Measurements from ENCODE around the gene PCDHAC1. TPM values are rescaled to one million over a fixed set of nuclear protein-coding genes. Genes with fewer than 3 reads are reported as not detected.

PCDHAC1 gene
- total RNA-seq, 1 donor from 2014 or later: 5.9 TPM

- H3K9me3 Mint-ChIP-seq (ENCODE audit: unreplicated experiment): no peaks in the 10 kb centered on the region
- TF ChIP-seq CTCF (IDR thresholded peaks at IDR 0.05; ENCODE audit: insufficient read depth, low read depth, low read length) (no peak), EZH2 (IDR thresholded peaks at IDR 0.05; ENCODE audit: insufficient read depth, low read length) (no peak)
- Histone ChIP-seq H3K79me2 (ENCODE audit: insufficient read depth, low read length) (no peaks in the 10 kb centered on the region), H4K20me1 (ENCODE audit: insufficient read depth, low read length) (no peaks in the 10 kb centered on the region), H3K9me3 (ENCODE audit: insufficient read depth, low read depth, low read length) (no peaks in the 10 kb centered on the region), H3K4me1 (ENCODE audit: insufficient read depth, low read length) (no peaks in the 10 kb centered on the region), H3K9ac (ENCODE audit: low read length) (no peak overlapping the region), H2AFZ (ENCODE audit: low read depth, low read length) (no peak overlapping the region), H3K27me3 (ENCODE audit: insufficient read depth, low read length) (no peaks in the 10 kb centered on the region), H3K4me2 (ENCODE audit: low read length) (no peak overlapping the region), H3K36me3 (ENCODE audit: insufficient read depth, low read length) (no peaks in the 10 kb centered on the region), H3K4me3 (ENCODE audit: insufficient read depth, low read depth, low read length) (no peak overlapping the region), H3K27ac (ENCODE audit: low read depth, low read length) (no peak overlapping the region)
- H3K4me3 Mint-ChIP-seq (ENCODE audit: unreplicated experiment): no peak overlapping the region
- H3K4me1 Mint-ChIP-seq (ENCODE audit: low read depth, unreplicated experiment): no peaks in the 10 kb centered on the region
- no peak overlapping the region for H3K27ac Mint-ChIP-seq (ENCODE audit: unreplicated experiment)
- no peaks in the 10 kb centered on the region for H3K27me3 Mint-ChIP-seq (ENCODE audit: low read depth, unreplicated experiment)
- DNase-seq (ENCODE audit: low read depth) (no peak), FAIRE-seq (no peak)
- H3K36me3 Mint-ChIP-seq (ENCODE audit: low read depth, unreplicated experiment): no peaks in the 10 kb centered on the region
These were observed 9.0 kb downstream of the PCDHAC1 start for GRCh38 chr5:140934964-140935606.

- no peaks in the 10 kb centered on the region for H3K4me1 ChIP-seq (ENCODE audit: insufficient read depth, low read length)
- H3K27me3 Mint-ChIP-seq (ENCODE audit: low read depth, unreplicated experiment): no peaks in the 10 kb centered on the region
- TF ChIP-seq CTCF (IDR thresholded peaks at IDR 0.05; ENCODE audit: insufficient read depth, low read depth, low read length): no peak
- no peak for TF ChIP-seq EZH2 (IDR thresholded peaks at IDR 0.05; ENCODE audit: insufficient read depth, low read length)
- no peak overlapping the region for H3K4me2 ChIP-seq (ENCODE audit: low read length)
- no peaks in the 10 kb centered on the region for H3K36me3 ChIP-seq (ENCODE audit: insufficient read depth, low read length)
- no peaks in the 10 kb centered on the region for H3K9me3 ChIP-seq (ENCODE audit: insufficient read depth, low read depth, low read length)
- H4K20me1 ChIP-seq (ENCODE audit: insufficient read depth, low read length): no peaks in the 10 kb centered on the region
- no peak overlapping the region for H3K27ac ChIP-seq (ENCODE audit: low read depth, low read length)
- peaks cover 4% of the 10 kb centered on the region for H3K36me3 Mint-ChIP-seq (ENCODE audit: low read depth, unreplicated experiment)
- no peak overlapping the region for H3K9ac ChIP-seq (ENCODE audit: low read length)
- H3K9me3 Mint-ChIP-seq (ENCODE audit: unreplicated experiment): peaks cover 10% of the 10 kb centered on the region
- FAIRE-seq (no peak), DNase-seq (ENCODE audit: low read depth) (no peak)
- H3K27ac Mint-ChIP-seq (ENCODE audit: unreplicated experiment): no peak overlapping the region
- H2AFZ ChIP-seq (ENCODE audit: low read depth, low read length): no peak overlapping the region
- H3K4me1 Mint-ChIP-seq (ENCODE audit: low read depth, unreplicated experiment): peaks cover 2% of the 10 kb centered on the region
- H3K4me3 Mint-ChIP-seq (ENCODE audit: unreplicated experiment): no peak overlapping the region
- H3K79me2 ChIP-seq (ENCODE audit: insufficient read depth, low read length): no peaks in the 10 kb centered on the region
- no peaks in the 10 kb centered on the region for H3K27me3 ChIP-seq (ENCODE audit: insufficient read depth, low read length)
- H3K4me3 ChIP-seq (ENCODE audit: insufficient read depth, low read depth, low read length): no peak overlapping the region
These were observed 20.5 kb downstream of the PCDHAC1 start for GRCh38 chr5:140946578-140946977.

GRCh38 chr5:140951636-140952035, 25.5 kb downstream of the PCDHAC1 start:
- Histone ChIP-seq H3K4me3 (ENCODE audit: insufficient read depth, low read depth, low read length) (no peak overlapping the region), H3K79me2 (ENCODE audit: insufficient read depth, low read length) (no peaks in the 10 kb centered on the region), H3K9me3 (ENCODE audit: insufficient read depth, low read depth, low read length) (no peaks in the 10 kb centered on the region), H2AFZ (ENCODE audit: low read depth, low read length) (no peak overlapping the region), H3K4me2 (ENCODE audit: low read length) (no peak overlapping the region), H3K9ac (ENCODE audit: low read length) (no peak overlapping the region), H3K27ac (ENCODE audit: low read depth, low read length) (no peak overlapping the region), H3K4me1 (ENCODE audit: insufficient read depth, low read length) (no peaks in the 10 kb centered on the region), H3K36me3 (ENCODE audit: insufficient read depth, low read length) (no peaks in the 10 kb centered on the region), H4K20me1 (ENCODE audit: insufficient read depth, low read length) (no peaks in the 10 kb centered on the region), H3K27me3 (ENCODE audit: insufficient read depth, low read length) (no peaks in the 10 kb centered on the region)
- Mint-ChIP-seq H3K4me1 (ENCODE audit: low read depth, unreplicated experiment) (peaks cover under 1% of the 10 kb centered on the region), H3K36me3 (ENCODE audit: low read depth, unreplicated experiment) (peaks cover 10% of the 10 kb centered on the region), H3K27me3 (ENCODE audit: low read depth, unreplicated experiment) (no peaks in the 10 kb centered on the region), H3K4me3 (ENCODE audit: unreplicated experiment) (no peak overlapping the region), H3K9me3 (ENCODE audit: unreplicated experiment) (peaks cover 2% of the 10 kb centered on the region), H3K27ac (ENCODE audit: unreplicated experiment) (no peak overlapping the region)
- TF ChIP-seq EZH2 (IDR thresholded peaks at IDR 0.05; ENCODE audit: insufficient read depth, low read length) (no peak), CTCF (IDR thresholded peaks at IDR 0.05; ENCODE audit: insufficient read depth, low read depth, low read length) (no peak)
- no peak for DNase-seq (ENCODE audit: low read depth)
- no peak for FAIRE-seq
